Osteoblast (primary cell): ENCODE results near the gene SHMT2. TPM values are rescaled to one million over a fixed set of nuclear protein-coding genes. Genes with fewer than 3 reads are reported as not detected.
A peak's percentile ranks its signal among the peaks of the same experiment; 100 is the strongest.

Experiments
- DNase-seq: peaks from one replicate; pipeline ENCODE4 v3.0.0; 2011; ENCODE audit warnings: low spot score, mixed read lengths; ENCODE audit not compliant: insufficient read length; ENCODE audit errors: missing footprints
- H2AFZ ChIP-seq: 2 replicates; pipeline ENCODE4 v1.6.0; 2011; ENCODE audit warnings: mild to moderate bottlenecking, low read length
- H3K27ac ChIP-seq: 2 replicates; pipeline ENCODE4 v1.5.1; 2011; ENCODE audit warnings: mild to moderate bottlenecking, low read depth, low read length, moderate library complexity
- H3K27me3 ChIP-seq: 2 replicates; pipeline ENCODE4 v1.6.0; 2012; ENCODE audit warnings: mild to moderate bottlenecking, control low read depth, inconsistent platforms, low read length, moderate library complexity; ENCODE audit not compliant: insufficient read depth
- H3K36me3 ChIP-seq: 2 replicates; pipeline ENCODE4 v1.5.1; 2011; ENCODE audit warnings: mild to moderate bottlenecking, low read length, control low read depth, moderate library complexity; ENCODE audit not compliant: insufficient read depth
- H3K4me1 ChIP-seq: 2 replicates; pipeline ENCODE4 v1.5.1; 2011; ENCODE audit warnings: mild to moderate bottlenecking, low read length, control low read depth, moderate library complexity; ENCODE audit not compliant: insufficient read depth
- H3K4me2 ChIP-seq: 2 replicates; pipeline ENCODE4 v1.6.0; 2011; ENCODE audit warnings: mild to moderate bottlenecking, low read length; ENCODE audit not compliant: insufficient read depth
- H3K4me3 ChIP-seq: fragments of 200-600 bp; sonication (generic); 3 replicates; pipeline ENCODE4 v1.5.1; 2012; ENCODE audit warnings: mild to moderate bottlenecking, low read length, inconsistent platforms; ENCODE audit not compliant: insufficient read depth
- H3K79me2 ChIP-seq: 2 replicates; pipeline ENCODE4 v1.6.0; 2012; ENCODE audit warnings: mild to moderate bottlenecking, low read length, control low read depth, inconsistent platforms; ENCODE audit not compliant: insufficient read depth
- H3K9me3 ChIP-seq: 2 replicates; pipeline ENCODE4 v1.5.1; 2011; ENCODE audit warnings: low read depth, low read length, control low read depth
- H4K20me1 ChIP-seq: 2 replicates; pipeline ENCODE4 v1.6.0; 2012; ENCODE audit warnings: mild to moderate bottlenecking, low read length, control low read depth; ENCODE audit not compliant: insufficient read depth
- total RNA-seq: library from RNA; depleted of rRNA; stranded (reverse); fragments of >200 nt; gene quantifications from 2 replicates; pipeline ENCODE4 v1.2.3, GENCODE V29; 2012
- TF ChIP-seq, protein P1 (sequence below): IDR thresholded peaks from 2 replicates; pipeline ENCODE4 v1.5.1; 2011; ENCODE audit warnings: mild to moderate bottlenecking, low read depth, low read length, moderate library complexity; ENCODE audit errors: extremely low read depth

The SHMT2 gene
- total RNA-seq, 1 donor: 408 TPM

- TF ChIP-seq, protein P1, sequence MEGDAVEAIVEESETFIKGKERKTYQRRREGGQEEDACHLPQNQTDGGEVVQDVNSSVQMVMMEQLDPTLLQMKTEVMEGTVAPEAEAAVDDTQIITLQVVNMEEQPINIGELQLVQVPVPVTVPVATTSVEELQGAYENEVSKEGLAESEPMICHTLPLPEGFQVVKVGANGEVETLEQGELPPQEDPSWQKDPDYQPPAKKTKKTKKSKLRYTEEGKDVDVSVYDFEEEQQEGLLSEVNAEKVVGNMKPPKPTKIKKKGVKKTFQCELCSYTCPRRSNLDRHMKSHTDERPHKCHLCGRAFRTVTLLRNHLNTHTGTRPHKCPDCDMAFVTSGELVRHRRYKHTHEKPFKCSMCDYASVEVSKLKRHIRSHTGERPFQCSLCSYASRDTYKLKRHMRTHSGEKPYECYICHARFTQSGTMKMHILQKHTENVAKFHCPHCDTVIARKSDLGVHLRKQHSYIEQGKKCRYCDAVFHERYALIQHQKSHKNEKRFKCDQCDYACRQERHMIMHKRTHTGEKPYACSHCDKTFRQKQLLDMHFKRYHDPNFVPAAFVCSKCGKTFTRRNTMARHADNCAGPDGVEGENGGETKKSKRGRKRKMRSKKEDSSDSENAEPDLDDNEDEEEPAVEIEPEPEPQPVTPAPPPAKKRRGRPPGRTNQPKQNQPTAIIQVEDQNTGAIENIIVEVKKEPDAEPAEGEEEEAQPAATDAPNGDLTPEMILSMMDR: no peak
- peaks cover 17% of the 10 kb centered on the region for H3K36me3 ChIP-seq
- H3K79me2 ChIP-seq: peaks cover 4% of the 10 kb centered on the region
- H3K4me2 ChIP-seq: peak overlapping the region; percentile 93
- H3K27ac ChIP-seq: no peak overlapping the region
- no peak overlapping the region for H2AFZ ChIP-seq
- H3K4me3 ChIP-seq: peak overlapping the region; percentile 79
- H3K27me3 ChIP-seq: peaks cover 39% of the 10 kb centered on the region
- H4K20me1 ChIP-seq: peaks cover 19% of the 10 kb centered on the region
- DNase-seq: peak; percentile 85
- H3K4me1 ChIP-seq: peaks cover 44% of the 10 kb centered on the region
- no peaks in the 10 kb centered on the region for H3K9me3 ChIP-seq
Measured at GRCh38 chr12:57237932-57238853, 8.7 kb downstream of the SHMT2 start.

- Histone ChIP-seq H2AFZ (peak overlapping the region; percentile 35), H3K4me2 (peak overlapping the region; percentile 93)
Measured at GRCh38 chr12:57238854-57239554, 9.5 kb downstream of the SHMT2 start.

DNA sequence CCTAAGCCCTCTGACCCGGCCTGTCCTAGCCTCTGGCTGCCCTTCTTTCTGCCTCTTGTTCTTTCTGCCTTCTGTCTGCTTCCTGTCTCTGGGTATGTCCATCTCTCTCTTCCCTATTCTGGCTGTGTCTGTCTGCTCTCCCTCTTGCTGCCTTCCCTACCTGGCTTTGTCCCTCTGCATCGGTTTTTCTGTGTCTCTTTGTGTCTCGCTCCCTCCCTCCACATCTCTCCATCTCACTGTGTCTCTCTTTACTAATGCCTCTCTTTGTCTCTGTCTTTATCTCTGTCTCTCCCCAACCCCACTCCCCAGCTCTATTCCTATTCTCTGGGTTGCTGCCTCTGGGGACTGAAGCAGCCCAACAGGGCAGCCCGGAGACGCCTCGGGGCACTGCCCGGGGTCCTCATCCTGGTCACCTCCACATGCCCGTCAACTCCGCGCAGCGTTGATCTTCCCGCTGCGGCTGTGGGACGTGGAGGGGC lies 10.1 kb downstream of the SHMT2 start:
- Histone ChIP-seq H4K20me1 (peaks cover 14% of the 10 kb centered on the region), H3K4me1 (peaks cover 35% of the 10 kb centered on the region), H3K4me3 (peak overlapping the region; percentile 79), H3K27me3 (peaks cover 40% of the 10 kb centered on the region), H3K79me2 (no peaks in the 10 kb centered on the region), H3K27ac (peak overlapping the region; percentile 23), H2AFZ (peak overlapping the region; percentile 62), H3K9me3 (no peaks in the 10 kb centered on the region), H3K36me3 (peaks cover 3% of the 10 kb centered on the region), H3K4me2 (peak overlapping the region; percentile 93)
- TF ChIP-seq, protein P1: no peak
- DNase-seq: no peak

More at GRCh38 chr12:57238854-57239554, 9.5 kb downstream of the SHMT2 start:
- Histone ChIP-seq H3K4me1 (peaks cover 41% of the 10 kb centered on the region), H4K20me1 (peaks cover 15% of the 10 kb centered on the region), H3K9me3 (no peaks in the 10 kb centered on the region), H3K79me2 (no peaks in the 10 kb centered on the region), H3K36me3 (peaks cover 9% of the 10 kb centered on the region), H3K27me3 (peaks cover 40% of the 10 kb centered on the region), H3K27ac (peak overlapping the region; percentile 23), H3K4me3 (peak overlapping the region; percentile 79)
- TF ChIP-seq, protein P1: peak; percentile 100
- DNase-seq: peak; percentile 99
